Muscle layer of colon (tissue), 2 donors: ENCODE measurements around the gene ABCC1.
A peak's percentile ranks its signal among the peaks of the same experiment; 100 is the strongest.

ENCODE experiments used
- H3K27ac ChIP-seq: one replicate; pipeline ENCODE4 v1.7.0; 2013; ENCODE audit warnings: low read depth, mild to moderate bottlenecking, low read length, moderate library complexity
- H3K27me3 ChIP-seq, 2 donors: one replicate each; pipeline ENCODE4 v1.7.0; 2013; ENCODE audit warnings: low read length in 2 of 2, mild to moderate bottlenecking in 2 of 2; ENCODE audit not compliant: insufficient read depth in 2 of 2, control insufficient read depth in 1 of 2
- H3K36me3 ChIP-seq: one replicate; pipeline ENCODE4 v1.7.0; 2013; ENCODE audit warnings: mild to moderate bottlenecking, low read length; ENCODE audit not compliant: insufficient read depth
- H3K4me1 ChIP-seq: one replicate; pipeline ENCODE4 v1.7.0; 2013; ENCODE audit warnings: mild to moderate bottlenecking, low read length; ENCODE audit not compliant: insufficient read depth
- H3K4me3 ChIP-seq, 2 donors: one replicate each; pipeline ENCODE4 v1.7.0; 2013; ENCODE audit warnings: low read length in 2 of 2, low read depth in 1 of 2, mild to moderate bottlenecking in 1 of 2, moderate library complexity in 1 of 2
- H3K9ac ChIP-seq: one replicate; pipeline ENCODE4 v1.7.0; 2013; ENCODE audit warnings: low read length
- H3K9me3 ChIP-seq: one replicate; pipeline ENCODE4 v1.7.0; 2013; ENCODE audit warnings: mild to moderate bottlenecking, low read length
- donor health status: abdominal sarcoma.
- donor health status: Adenocarcinoma of cecum.

The ABCC1 gene

DNA sequence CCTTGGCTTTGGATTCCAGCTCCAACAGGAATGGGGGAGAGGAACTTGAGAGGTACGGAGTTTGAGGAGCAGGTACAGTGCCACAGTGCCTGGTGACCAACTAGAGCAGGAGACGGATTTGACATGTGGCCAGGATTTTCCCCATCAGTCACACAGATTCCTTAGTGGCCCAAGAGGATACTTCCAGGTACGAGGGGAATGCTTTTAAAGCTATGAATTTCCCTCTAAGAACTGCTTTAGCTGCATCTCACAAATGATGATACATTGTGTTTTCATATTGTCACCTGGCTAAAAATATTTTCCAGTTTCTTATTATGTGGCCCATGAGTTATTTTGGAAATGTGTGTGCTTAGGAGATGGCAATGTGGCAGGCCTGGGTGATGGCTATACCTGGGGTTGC, 175.6 kb downstream of the ABCC1 start:
- Histone ChIP-seq H3K4me1 (peaks cover 30% of the 10 kb centered on the region), H3K9ac (no peak overlapping the region), H3K4me3 (peak overlapping the region in 1 of 2 donors; percentile 22), H3K27ac (peak overlapping the region; percentile 41), H3K36me3 (peaks cover 42% of the 10 kb centered on the region), H3K9me3 (no peaks in the 10 kb centered on the region), H3K27me3 (no peaks in the 10 kb centered on the region)

DNA sequence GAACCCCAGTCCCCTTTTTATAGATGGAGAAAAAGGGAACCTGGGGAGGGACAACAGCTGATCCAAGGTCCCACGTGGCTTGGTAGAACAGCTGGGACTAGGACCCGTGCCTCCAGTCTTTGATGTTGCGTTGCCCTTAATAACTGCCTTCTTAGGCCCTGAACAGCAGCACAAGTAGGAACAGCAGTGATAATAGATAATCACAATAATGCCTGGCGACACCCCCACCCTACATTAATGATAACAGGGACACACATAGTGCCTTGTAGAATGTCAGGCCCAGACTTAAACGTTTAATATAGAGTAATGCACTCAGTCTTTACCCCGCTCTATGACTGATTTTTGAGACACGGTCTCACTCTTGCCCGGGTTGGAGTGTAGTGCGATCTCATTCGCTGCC, 177.5 kb downstream of the ABCC1 start:
- Histone ChIP-seq H3K27me3 (no peaks in the 10 kb centered on the region), H3K27ac (peak overlapping the region; percentile 47), H3K9ac (no peak overlapping the region), H3K9me3 (no peaks in the 10 kb centered on the region), H3K4me3 (no peak overlapping the region), H3K4me1 (peaks cover 23% of the 10 kb centered on the region), H3K36me3 (peaks cover 42% of the 10 kb centered on the region)

DNA sequence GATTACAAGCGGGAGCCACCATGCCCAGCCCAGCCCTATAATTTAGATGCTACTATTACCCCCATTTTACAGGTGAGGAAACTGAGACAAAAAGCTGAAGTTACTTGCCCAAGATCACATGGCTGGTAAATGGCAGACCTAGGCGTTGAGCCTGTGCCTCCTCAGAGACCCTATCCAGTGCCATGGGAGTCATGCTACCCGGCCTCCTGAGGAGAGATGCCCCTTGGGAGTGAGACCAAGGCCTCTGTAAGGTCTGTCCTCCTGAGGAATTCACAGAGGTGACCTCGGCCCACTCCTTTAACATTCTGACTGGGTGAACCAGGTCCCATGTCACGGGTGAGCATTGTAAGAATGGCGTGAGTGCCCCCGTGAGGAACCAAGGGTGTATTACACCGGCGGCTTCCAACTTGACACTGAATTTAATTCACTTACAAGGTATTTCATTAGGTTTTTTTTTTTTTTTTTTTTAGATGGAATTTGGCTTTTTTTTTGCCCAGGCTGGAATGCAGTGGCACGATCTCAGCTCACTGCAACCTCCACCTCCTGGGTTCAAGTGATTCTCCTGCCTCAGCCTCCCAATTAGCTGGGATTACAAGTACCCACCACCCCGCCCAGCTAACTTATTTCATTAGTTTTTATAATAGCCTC, 178.2 kb downstream of the ABCC1 start:
- H3K9me3 ChIP-seq = no peaks in the 10 kb centered on the region
- H3K27me3 ChIP-seq = no peaks in the 10 kb centered on the region
- H3K9ac ChIP-seq = no peak overlapping the region
- peaks cover 23% of the 10 kb centered on the region for H3K4me1 ChIP-seq
- peaks cover 38% of the 10 kb centered on the region for H3K36me3 ChIP-seq
- H3K4me3 ChIP-seq = no peak overlapping the region
- H3K27ac ChIP-seq = peak overlapping the region; percentile 47

DNA sequence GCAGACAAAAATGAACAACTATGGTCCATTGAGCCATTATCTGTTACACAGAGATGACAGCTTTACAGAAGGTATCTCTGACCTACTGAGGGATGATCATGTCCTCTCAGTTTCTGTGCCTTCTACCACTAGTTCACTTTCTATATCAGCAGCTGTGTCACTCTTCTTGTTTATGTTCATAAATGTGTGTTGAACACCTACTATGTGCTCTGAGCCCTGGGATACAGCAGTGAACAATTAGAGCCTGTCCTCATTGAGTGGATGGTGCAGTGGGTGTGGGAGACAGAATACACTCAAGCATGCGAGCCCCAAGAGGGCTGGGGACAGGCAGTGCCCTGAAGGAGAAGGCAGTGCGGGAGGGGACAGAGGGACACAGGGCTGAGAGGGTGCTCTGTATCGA, 181.8 kb downstream of the ABCC1 start:
- H3K9ac ChIP-seq = no peak overlapping the region
- peaks cover 42% of the 10 kb centered on the region for H3K36me3 ChIP-seq
- no peaks in the 10 kb centered on the region for H3K9me3 ChIP-seq
- H3K4me1 ChIP-seq = peaks cover 14% of the 10 kb centered on the region
- H3K27ac ChIP-seq = no peak overlapping the region
- H3K4me3 ChIP-seq = no peak overlapping the region
- no peaks in the 10 kb centered on the region for H3K27me3 ChIP-seq

DNA sequence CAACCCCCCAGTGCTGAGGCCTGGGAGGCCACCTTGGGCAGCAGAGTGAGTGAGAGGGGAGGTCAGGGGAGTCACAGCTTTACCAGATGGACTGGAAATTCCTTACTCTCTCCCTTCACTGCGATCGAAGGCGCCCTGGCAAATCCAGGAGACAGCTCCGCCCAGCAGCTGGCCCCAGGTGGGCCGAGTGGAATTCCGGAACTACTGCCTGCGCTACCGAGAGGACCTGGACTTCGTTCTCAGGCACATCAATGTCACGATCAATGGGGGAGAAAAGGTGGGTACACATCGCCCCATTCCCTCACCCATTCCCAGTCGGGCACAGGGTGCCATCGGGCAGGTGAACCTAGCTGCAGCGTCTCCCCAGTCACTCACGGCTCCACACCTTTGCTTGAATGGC, 182.2 kb downstream of the ABCC1 start:
- Histone ChIP-seq H3K4me3 (no peak overlapping the region), H3K9me3 (no peaks in the 10 kb centered on the region), H3K4me1 (peaks cover 13% of the 10 kb centered on the region), H3K36me3 (peaks cover 42% of the 10 kb centered on the region), H3K27me3 (no peaks in the 10 kb centered on the region), H3K27ac (no peak overlapping the region), H3K9ac (no peak overlapping the region)

DNA sequence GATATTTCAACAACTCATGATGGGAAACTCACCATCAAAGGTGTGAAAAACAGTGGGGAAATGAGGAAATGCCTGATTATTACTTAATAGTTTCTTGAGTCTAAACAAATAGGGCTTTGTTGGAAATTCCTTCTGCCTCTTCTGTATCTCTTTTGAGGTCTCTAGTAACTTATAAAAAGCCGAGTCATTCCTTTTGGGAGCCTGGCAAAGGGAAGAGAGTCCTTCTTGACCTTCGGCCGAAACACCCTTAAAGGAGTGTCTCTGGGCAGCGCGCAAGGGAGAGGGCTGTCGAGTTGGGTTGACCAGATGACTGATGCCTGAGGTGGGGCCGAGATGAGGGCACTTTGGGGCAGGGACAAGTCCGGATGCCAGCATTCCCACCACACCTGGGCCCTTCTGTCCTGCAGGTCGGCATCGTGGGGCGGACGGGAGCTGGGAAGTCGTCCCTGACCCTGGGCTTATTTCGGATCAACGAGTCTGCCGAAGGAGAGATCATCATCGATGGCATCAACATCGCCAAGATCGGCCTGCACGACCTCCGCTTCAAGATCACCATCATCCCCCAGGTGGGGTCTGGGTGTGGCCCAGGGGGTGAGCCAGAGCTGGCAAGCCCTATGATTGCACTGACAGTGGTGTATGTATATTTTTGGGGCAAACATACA, 184.7 kb downstream of the ABCC1 start:
- H3K9me3 ChIP-seq = no peaks in the 10 kb centered on the region
- H3K4me1 ChIP-seq = peaks cover 5% of the 10 kb centered on the region
- no peaks in the 10 kb centered on the region for H3K27me3 ChIP-seq
- peaks cover 52% of the 10 kb centered on the region for H3K36me3 ChIP-seq
- H3K4me3 ChIP-seq = no peak overlapping the region
- no peak overlapping the region for H3K9ac ChIP-seq
- H3K27ac ChIP-seq = no peak overlapping the region

DNA sequence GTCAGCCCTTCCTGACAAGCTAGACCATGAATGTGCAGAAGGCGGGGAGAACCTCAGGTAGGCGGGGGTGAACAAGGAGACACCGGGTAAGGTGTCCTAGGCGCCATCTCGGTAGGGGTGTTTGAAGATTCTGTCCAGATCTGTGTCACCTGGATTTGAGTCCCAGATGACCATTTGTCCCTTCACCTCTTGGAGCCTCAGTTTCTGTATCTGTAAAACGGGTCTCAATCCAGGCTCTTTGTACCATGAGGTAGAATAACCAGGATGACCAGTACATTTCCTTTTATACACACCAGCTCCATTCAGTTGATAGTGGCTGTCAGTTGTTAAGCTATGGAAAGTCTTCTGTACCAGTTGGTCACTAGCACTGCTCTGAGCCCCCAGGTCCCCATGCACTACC, 187.2 kb downstream of the ABCC1 start:
- no peak overlapping the region for H3K27ac ChIP-seq
- no peak overlapping the region for H3K4me3 ChIP-seq
- no peak overlapping the region for H3K9ac ChIP-seq
- H3K4me1 ChIP-seq = peaks cover 10% of the 10 kb centered on the region
- H3K27me3 ChIP-seq = no peaks in the 10 kb centered on the region
- peaks cover 59% of the 10 kb centered on the region for H3K36me3 ChIP-seq
- no peaks in the 10 kb centered on the region for H3K9me3 ChIP-seq

DNA sequence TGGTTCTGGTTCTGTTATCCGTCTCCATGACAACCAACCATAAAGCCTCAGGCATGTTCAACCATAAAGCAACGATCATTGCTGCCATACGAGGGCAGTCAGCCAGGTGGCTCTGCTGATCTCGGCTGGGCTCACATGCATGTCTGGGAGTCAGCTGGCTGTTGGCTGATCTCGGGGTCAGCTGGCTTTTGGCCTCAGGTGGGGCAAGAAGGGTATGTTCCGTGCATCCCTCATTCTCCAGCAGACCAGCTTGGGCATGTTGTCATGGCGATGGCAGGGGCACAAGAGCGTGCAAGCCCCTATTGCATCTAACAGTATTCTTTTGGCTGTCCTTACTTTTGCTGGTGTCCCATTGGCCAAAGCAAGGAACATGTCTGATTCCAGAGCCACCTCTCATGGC, 187.7 kb downstream of the ABCC1 start:
- no peak overlapping the region for H3K27ac ChIP-seq
- H3K9me3 ChIP-seq = no peaks in the 10 kb centered on the region
- H3K4me1 ChIP-seq = peaks cover 12% of the 10 kb centered on the region
- no peak overlapping the region for H3K4me3 ChIP-seq
- H3K36me3 ChIP-seq = peaks cover 59% of the 10 kb centered on the region
- H3K9ac ChIP-seq = no peak overlapping the region
- H3K27me3 ChIP-seq = no peaks in the 10 kb centered on the region

DNA sequence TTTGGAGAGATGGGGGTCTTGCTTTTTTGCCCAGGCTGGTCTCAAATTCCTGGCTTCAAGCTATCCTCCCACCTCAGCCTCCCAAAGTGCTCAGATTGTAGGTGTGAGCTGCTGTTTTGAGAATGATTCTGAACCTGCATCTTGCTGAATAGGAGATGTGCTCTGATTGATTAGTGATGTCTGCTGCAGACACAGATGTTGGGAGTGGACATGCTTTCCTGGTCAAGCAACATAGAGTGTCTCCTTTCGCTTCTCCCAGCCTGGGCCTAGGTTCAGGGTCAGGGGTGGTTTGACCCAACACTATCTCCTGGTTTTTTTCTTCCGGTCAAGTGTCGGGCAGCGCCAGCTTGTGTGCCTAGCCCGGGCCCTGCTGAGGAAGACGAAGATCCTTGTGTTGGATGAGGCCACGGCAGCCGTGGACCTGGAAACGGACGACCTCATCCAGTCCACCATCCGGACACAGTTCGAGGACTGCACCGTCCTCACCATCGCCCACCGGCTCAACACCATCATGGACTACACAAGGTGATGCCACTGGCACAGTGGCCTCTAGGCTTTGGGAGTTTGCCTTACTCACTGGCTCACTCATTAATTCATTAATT, 188.7 kb downstream of the ABCC1 start:
- Histone ChIP-seq H3K9ac (no peak overlapping the region), H3K9me3 (no peaks in the 10 kb centered on the region), H3K4me3 (no peak overlapping the region), H3K27ac (no peak overlapping the region), H3K27me3 (no peaks in the 10 kb centered on the region), H3K36me3 (peaks cover 60% of the 10 kb centered on the region), H3K4me1 (peaks cover 12% of the 10 kb centered on the region)

DNA sequence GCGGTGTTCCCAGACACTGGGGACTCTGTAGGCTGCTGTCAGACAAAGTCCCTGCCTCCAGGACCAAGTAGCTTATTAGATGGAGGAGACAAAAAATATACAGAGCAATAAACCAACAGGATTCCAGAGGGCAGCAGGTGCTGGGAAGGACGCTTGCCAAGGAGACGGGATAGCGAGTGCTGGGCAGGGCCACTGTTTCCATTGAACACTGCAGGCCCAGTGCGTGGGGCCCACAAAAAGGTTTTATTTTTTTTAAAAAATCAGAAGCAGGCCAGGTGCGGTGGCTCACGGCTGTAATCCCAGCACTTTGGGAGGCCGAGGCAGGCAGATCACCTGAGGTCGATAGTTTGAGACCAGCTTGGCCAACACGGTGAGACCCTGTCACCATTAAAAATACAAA, 189.6 kb downstream of the ABCC1 start:
- Histone ChIP-seq H3K4me3 (no peak overlapping the region), H3K9me3 (no peaks in the 10 kb centered on the region), H3K27ac (no peak overlapping the region), H3K9ac (no peak overlapping the region), H3K36me3 (peaks cover 53% of the 10 kb centered on the region), H3K27me3 (no peaks in the 10 kb centered on the region), H3K4me1 (peaks cover 12% of the 10 kb centered on the region)

DNA sequence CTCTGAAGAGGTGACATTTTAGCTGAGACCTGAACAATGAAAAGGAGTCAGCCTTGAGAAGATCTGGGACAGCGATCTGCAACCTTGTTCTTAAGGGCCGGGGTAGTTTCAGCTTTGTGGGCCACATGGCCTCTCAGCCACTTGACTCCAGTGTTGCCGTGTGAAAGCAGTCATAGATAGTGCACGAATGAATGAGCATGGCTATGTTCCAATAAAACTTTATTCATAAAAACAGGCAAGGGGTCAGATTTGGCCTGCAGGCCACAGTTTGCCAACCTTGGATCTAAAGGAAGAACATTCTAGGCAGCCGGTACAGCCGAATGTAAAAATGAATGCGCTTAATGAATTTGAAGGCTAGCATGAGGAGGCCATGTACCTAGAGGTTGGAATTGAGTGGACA, 190.4 kb downstream of the ABCC1 start:
- no peaks in the 10 kb centered on the region for H3K27me3 ChIP-seq
- H3K9ac ChIP-seq = no peak overlapping the region
- no peaks in the 10 kb centered on the region for H3K9me3 ChIP-seq
- no peak overlapping the region for H3K4me3 ChIP-seq
- H3K4me1 ChIP-seq = peaks cover 12% of the 10 kb centered on the region
- peaks cover 52% of the 10 kb centered on the region for H3K36me3 ChIP-seq
- no peak overlapping the region for H3K27ac ChIP-seq

DNA sequence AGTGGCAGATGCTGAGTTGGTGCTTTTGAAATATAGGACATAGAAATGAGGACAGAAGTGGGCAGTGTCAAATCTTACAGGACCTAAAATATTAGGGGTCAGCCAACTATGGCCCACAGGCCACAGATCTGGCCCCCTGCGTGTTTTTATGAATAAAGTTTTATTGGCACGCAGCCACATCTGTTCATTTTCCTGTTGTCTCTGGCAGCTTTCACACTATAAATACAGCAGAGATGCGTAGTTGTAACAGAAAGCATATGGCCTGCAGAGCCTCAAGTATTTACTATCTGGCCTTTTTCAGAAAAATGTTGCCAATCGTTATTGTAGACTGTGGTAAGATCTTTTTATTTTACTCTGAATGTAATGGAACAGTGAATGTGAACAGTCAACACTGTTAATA, 191.1 kb downstream of the ABCC1 start:
- H3K36me3 ChIP-seq = peaks cover 52% of the 10 kb centered on the region
- H3K4me1 ChIP-seq = peaks cover 12% of the 10 kb centered on the region
- no peaks in the 10 kb centered on the region for H3K27me3 ChIP-seq
- H3K9ac ChIP-seq = no peak overlapping the region
- H3K4me3 ChIP-seq = no peak overlapping the region
- H3K27ac ChIP-seq = no peak overlapping the region
- H3K9me3 ChIP-seq = no peaks in the 10 kb centered on the region
